Activated gamma-delta T cell (primary cell): Measurements from ENCODE around the gene MUC2.

Experiments used
- DNase-seq: peaks from one replicate; lab custom pipeline; 2025; lab: John Stamatoyannopoulos, UW

MUC2 gene

GRCh38 chr11:1036931-1037330 lies 37.7 kb upstream of the MUC2 start:
- DNase-seq = no peak

GRCh38 chr11:1037506-1038055 lies 37.1 kb upstream of the MUC2 start:
- no peak for DNase-seq

GRCh38 chr11:1038361-1038760 lies 36.3 kb upstream of the MUC2 start:
- DNase-seq = no peak

- DNase-seq = no peak
These were observed 35.8 kb upstream of the MUC2 start for GRCh38 chr11:1038921-1039320.

GRCh38 chr11:1039481-1040427 lies 34.9 kb upstream of the MUC2 start:
- DNase-seq = no peak

GRCh38 chr11:1040428-1041148 lies 34.1 kb upstream of the MUC2 start:
- no peak for DNase-seq

GRCh38 chr11:1041149-1041467 lies 33.6 kb upstream of the MUC2 start:
- DNase-seq = no peak

GRCh38 chr11:1041471-1041870 lies 33.2 kb upstream of the MUC2 start:
- DNase-seq = no peak

GRCh38 chr11:1041936-1042608 lies 32.6 kb upstream of the MUC2 start:
- no peak for DNase-seq

- DNase-seq = no peak
These were observed 31.8 kb upstream of the MUC2 start for GRCh38 chr11:1042626-1043562.

GRCh38 chr11:1043563-1044096 lies 31.0 kb upstream of the MUC2 start:
- DNase-seq = no peak

- no peak for DNase-seq
These were observed 30.5 kb upstream of the MUC2 start for GRCh38 chr11:1044160-1044559.

GRCh38 chr11:1047595-1048156 lies 27.0 kb upstream of the MUC2 start:
- no peak for DNase-seq

- no peak for DNase-seq
These were observed 26.2 kb upstream of the MUC2 start for GRCh38 chr11:1048375-1049070.

- no peak for DNase-seq
These were observed 25.6 kb upstream of the MUC2 start for GRCh38 chr11:1049071-1049405.

- no peak for DNase-seq
These were observed 25.2 kb upstream of the MUC2 start for GRCh38 chr11:1049431-1049891.

- DNase-seq = no peak
These were observed 24.6 kb upstream of the MUC2 start for GRCh38 chr11:1049911-1050580.

- peak; percentile 39 for DNase-seq
These were observed 23.9 kb upstream of the MUC2 start for GRCh38 chr11:1050581-1051355.
